ENCODE results near the gene NOD1.
"Not testable (repeated sequence)": the region's sequence is repeated elsewhere in the genome, so short reads cannot be mapped to it uniquely, and the experiment has no call there.

GRCh38 chr7:30420080-30420479, 58.5 kb downstream of the NOD1 start:
- not testable (repeated sequence) for TF ChIP-seq MAX (IDR thresholded peaks at IDR 0.05); CEBPB (IDR thresholded peaks at IDR 0.05); POLR2A (IDR thresholded peaks at IDR 0.05; ENCODE audit: low read length); RAD21 (conservative IDR thresholded peaks at IDR 0.05 in 1 of 2, IDR thresholded peaks at IDR 0.05 in 1 of 2); ZFP36 (IDR thresholded peaks at IDR 0.05; ENCODE audit: borderline replicate concordance, partially characterized antibody); ZNF302 (CRISPR knock-in tag; IDR thresholded peaks at IDR 0.05); REST (IDR thresholded peaks at IDR 0.05); SMC3 (IDR thresholded peaks at IDR 0.05); BHLHE40 (IDR thresholded peaks at IDR 0.05; ENCODE audit: low read depth, low read length); HES2 (IDR thresholded peaks at IDR 0.05)
- TF ChIP-seq, protein P1, sequence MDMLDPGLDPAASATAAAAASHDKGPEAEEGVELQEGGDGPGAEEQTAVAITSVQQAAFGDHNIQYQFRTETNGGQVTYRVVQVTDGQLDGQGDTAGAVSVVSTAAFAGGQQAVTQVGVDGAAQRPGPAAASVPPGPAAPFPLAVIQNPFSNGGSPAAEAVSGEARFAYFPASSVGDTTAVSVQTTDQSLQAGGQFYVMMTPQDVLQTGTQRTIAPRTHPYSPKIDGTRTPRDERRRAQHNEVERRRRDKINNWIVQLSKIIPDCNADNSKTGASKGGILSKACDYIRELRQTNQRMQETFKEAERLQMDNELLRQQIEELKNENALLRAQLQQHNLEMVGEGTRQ (IDR thresholded peaks at IDR 0.05): not testable (repeated sequence)
- TF ChIP-seq, protein P2, sequence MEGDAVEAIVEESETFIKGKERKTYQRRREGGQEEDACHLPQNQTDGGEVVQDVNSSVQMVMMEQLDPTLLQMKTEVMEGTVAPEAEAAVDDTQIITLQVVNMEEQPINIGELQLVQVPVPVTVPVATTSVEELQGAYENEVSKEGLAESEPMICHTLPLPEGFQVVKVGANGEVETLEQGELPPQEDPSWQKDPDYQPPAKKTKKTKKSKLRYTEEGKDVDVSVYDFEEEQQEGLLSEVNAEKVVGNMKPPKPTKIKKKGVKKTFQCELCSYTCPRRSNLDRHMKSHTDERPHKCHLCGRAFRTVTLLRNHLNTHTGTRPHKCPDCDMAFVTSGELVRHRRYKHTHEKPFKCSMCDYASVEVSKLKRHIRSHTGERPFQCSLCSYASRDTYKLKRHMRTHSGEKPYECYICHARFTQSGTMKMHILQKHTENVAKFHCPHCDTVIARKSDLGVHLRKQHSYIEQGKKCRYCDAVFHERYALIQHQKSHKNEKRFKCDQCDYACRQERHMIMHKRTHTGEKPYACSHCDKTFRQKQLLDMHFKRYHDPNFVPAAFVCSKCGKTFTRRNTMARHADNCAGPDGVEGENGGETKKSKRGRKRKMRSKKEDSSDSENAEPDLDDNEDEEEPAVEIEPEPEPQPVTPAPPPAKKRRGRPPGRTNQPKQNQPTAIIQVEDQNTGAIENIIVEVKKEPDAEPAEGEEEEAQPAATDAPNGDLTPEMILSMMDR (IDR thresholded peaks at IDR 0.05): not testable (repeated sequence)

All from A549 (cell line).